HEK293 (cell line): ENCODE data around the gene BACH2.

ENCODE experiments used
- CTCF ChIA-PET: fragments of 350-600 bp; formaldehyde crosslinking; extraction: SDS; loops from one replicate; lab custom pipeline; 2021; ENCODE audit warnings: antibody characterized with exemption; lab: Yijun Ruan, JAX
- POLR2A ChIA-PET: fragments of 300-600 bp; formaldehyde crosslinking; extraction: SDS; loops from one replicate; lab custom pipeline; 2020; ENCODE audit warnings: antibody characterized with exemption, inconsistent platforms; lab: Yijun Ruan, JAX
- H3K27ac ChIP-seq: fragments of 200-500 bp; sonication (Bioruptor generic); 2 replicates; pipeline ENCODE4 v1.5.1; 2014; ENCODE audit warnings: low read depth, low read length, control low read depth, inconsistent platforms; ENCODE audit errors: extremely low read depth
- H3K36me3 ChIP-seq, 2 experiments: fragments of 200-500 bp in 1 of 2; sonication (Bioruptor generic) in 1 of 2; 1 replicate in 1 of 2; 2 replicates in 1 of 2; pipeline ENCODE4 v1.5.1; 2014 to 2017; ENCODE audit warnings: inconsistent platforms in 2 of 2, low read length in 2 of 2; ENCODE audit not compliant: control insufficient read depth in 2 of 2, insufficient read depth in 1 of 2
- H3K4me1 ChIP-seq: fragments of 200-500 bp; sonication (Bioruptor generic); 2 replicates; pipeline ENCODE4 v1.5.1; 2014; ENCODE audit warnings: mild to moderate bottlenecking, low read length, inconsistent platforms; ENCODE audit not compliant: control insufficient read depth, insufficient read depth
- H3K4me3 ChIP-seq: 2 replicates; pipeline ENCODE4 v1.5.1; 2011; ENCODE audit warnings: low read depth, mild to moderate bottlenecking, control low read depth, low read length, moderate library complexity
- H3K9me3 ChIP-seq: fragments of 200-500 bp; sonication (Bioruptor generic); 2 replicates; pipeline ENCODE4 v1.5.1; 2014; ENCODE audit warnings: low read depth, low read length, inconsistent platforms; ENCODE audit not compliant: control insufficient read depth, insufficient read depth
- HOXD13 ChIP-seq: sonication (generic); formaldehyde crosslinking; IDR thresholded peaks from 2 replicates; pipeline ENCODE4 v1.8.0; 2022; ENCODE audit warnings: missing genetic modification reagents, borderline replicate concordance
- INSM2 ChIP-seq: fragments of 450-650 bp; formaldehyde crosslinking; IDR thresholded peaks from 2 replicates; pipeline ENCODE4 v1.5.1; 2016; ENCODE audit warnings: missing biosample characterization, missing genetic modification characterization
- WT1 ChIP-seq: fragments of 450-650 bp; formaldehyde crosslinking; IDR thresholded peaks from 2 replicates; pipeline ENCODE4 v1.5.1; 2016; ENCODE audit warnings: missing biosample characterization, missing genetic modification characterization
- ZBTB1 ChIP-seq: fragments of 450-650 bp; formaldehyde crosslinking; IDR thresholded peaks from 2 replicates; pipeline ENCODE4 v1.5.1; 2016; ENCODE audit warnings: missing biosample characterization, missing genetic modification characterization
- ZBTB17 ChIP-seq: fragments of 450-650 bp; formaldehyde crosslinking; IDR thresholded peaks from 2 replicates; pipeline ENCODE4 v1.5.1; 2016; ENCODE audit warnings: missing biosample characterization, missing genetic modification characterization
- ZBTB48 ChIP-seq: fragments of 450-650 bp; formaldehyde crosslinking; IDR thresholded peaks from 2 replicates; pipeline ENCODE4 v1.5.1; 2016; ENCODE audit warnings: missing biosample characterization, missing genetic modification characterization
- ZBTB8A ChIP-seq: fragments of 450-650 bp; formaldehyde crosslinking; IDR thresholded peaks from 2 replicates; pipeline ENCODE4 v1.5.1; 2016; ENCODE audit warnings: missing biosample characterization, missing genetic modification characterization
- ZNF10 ChIP-seq: fragments of 450-650 bp; formaldehyde crosslinking; IDR thresholded peaks from 2 replicates; pipeline ENCODE4 v1.5.1; 2017; ENCODE audit warnings: missing biosample characterization, missing genetic modification characterization
- ZNF184 ChIP-seq: fragments of 450-650 bp; IDR thresholded peaks from 2 replicates; pipeline ENCODE4 v1.5.1; 2018; ENCODE audit warnings: missing biosample characterization, mild to moderate bottlenecking, missing genetic modification characterization
- ZNF202 ChIP-seq: fragments of 450-650 bp; formaldehyde crosslinking; IDR thresholded peaks from 2 replicates; pipeline ENCODE4 v1.5.1; 2016; ENCODE audit warnings: missing biosample characterization, missing genetic modification characterization, borderline replicate concordance
- ZNF324 ChIP-seq: fragments of 450-650 bp; formaldehyde crosslinking; IDR thresholded peaks from 2 replicates; pipeline ENCODE4 v1.5.1; 2016; ENCODE audit warnings: missing biosample characterization, missing genetic modification characterization
- ZNF335 ChIP-seq: fragments of 450-650 bp; formaldehyde crosslinking; conservative IDR thresholded peaks from 2 replicates; pipeline ENCODE4 v1.5.1; 2016; ENCODE audit warnings: missing biosample characterization, missing genetic modification characterization
- ZNF366 ChIP-seq: fragments of 450-650 bp; formaldehyde crosslinking; conservative IDR thresholded peaks from 2 replicates; pipeline ENCODE4 v1.5.1; 2016; ENCODE audit warnings: missing biosample characterization, missing genetic modification characterization
- ZNF391 ChIP-seq: fragments of 450-650 bp; formaldehyde crosslinking; IDR thresholded peaks from 2 replicates; pipeline ENCODE4 v1.5.1; 2016; ENCODE audit warnings: low read depth, missing biosample characterization, missing genetic modification characterization, borderline replicate concordance
- ZNF544 ChIP-seq: fragments of 450-650 bp; formaldehyde crosslinking; IDR thresholded peaks from 2 replicates; pipeline ENCODE4 v1.5.0; 2017; ENCODE audit warnings: missing biosample characterization, missing genetic modification characterization
- ZNF555 ChIP-seq: fragments of 450-650 bp; formaldehyde crosslinking; conservative IDR thresholded peaks from 2 replicates; pipeline ENCODE4 v1.5.1; 2017; ENCODE audit warnings: missing biosample characterization, mild to moderate bottlenecking, missing genetic modification characterization, inconsistent platforms
- ZNF571 ChIP-seq: fragments of 450-650 bp; formaldehyde crosslinking; IDR thresholded peaks from 2 replicates; pipeline ENCODE4 v1.5.0; 2017; ENCODE audit warnings: missing biosample characterization, missing genetic modification characterization
- ZNF626 ChIP-seq: fragments of 450-650 bp; sonication (Bioruptor Pico); formaldehyde crosslinking; IDR thresholded peaks from 2 replicates; pipeline ENCODE4 v1.5.1; 2018; ENCODE audit warnings: missing biosample characterization, missing genetic modification characterization, inconsistent platforms
- ZNF707 ChIP-seq: fragments of 450-650 bp; formaldehyde crosslinking; IDR thresholded peaks from 2 replicates; pipeline ENCODE4 v1.5.1; 2016; ENCODE audit warnings: missing biosample characterization, missing genetic modification characterization
- ZNF76 ChIP-seq: fragments of 450-650 bp; formaldehyde crosslinking; IDR thresholded peaks from 2 replicates; pipeline ENCODE4; 2016; ENCODE audit warnings: low read depth, missing biosample characterization, missing genetic modification characterization, borderline replicate concordance
- TF ChIP-seq, protein P1 (sequence below): fragments of 450-650 bp; formaldehyde crosslinking; IDR thresholded peaks from 2 replicates; pipeline ENCODE4; 2016; ENCODE audit warnings: missing biosample characterization, missing genetic modification characterization
- TF ChIP-seq, protein P2 (sequence below): fragments of 450-650 bp; formaldehyde crosslinking; IDR thresholded peaks from 2 replicates; pipeline ENCODE4 v1.5.1; 2017; ENCODE audit warnings: missing biosample characterization, missing genetic modification characterization
- TF ChIP-seq, protein P3 (sequence below): fragments of 450-650 bp; formaldehyde crosslinking; IDR thresholded peaks from 2 replicates; pipeline ENCODE4 v1.5.1; 2016; ENCODE audit warnings: missing biosample characterization, missing genetic modification characterization

BACH2 gene

GRCh38 chr6:89951574-89952104 lies 345.0 kb downstream of the BACH2 start:
- POLR2A ChIA-PET: no interaction called here
- no peak overlapping the region for H3K4me3 ChIP-seq
- CTCF ChIA-PET: interaction anchor here (1.6 kb wide), 1 partner anchor 11 kb away, joined by 6 read pairs; no protein-coding TSS in a partner anchor
- TF ChIP-seq, protein P1, sequence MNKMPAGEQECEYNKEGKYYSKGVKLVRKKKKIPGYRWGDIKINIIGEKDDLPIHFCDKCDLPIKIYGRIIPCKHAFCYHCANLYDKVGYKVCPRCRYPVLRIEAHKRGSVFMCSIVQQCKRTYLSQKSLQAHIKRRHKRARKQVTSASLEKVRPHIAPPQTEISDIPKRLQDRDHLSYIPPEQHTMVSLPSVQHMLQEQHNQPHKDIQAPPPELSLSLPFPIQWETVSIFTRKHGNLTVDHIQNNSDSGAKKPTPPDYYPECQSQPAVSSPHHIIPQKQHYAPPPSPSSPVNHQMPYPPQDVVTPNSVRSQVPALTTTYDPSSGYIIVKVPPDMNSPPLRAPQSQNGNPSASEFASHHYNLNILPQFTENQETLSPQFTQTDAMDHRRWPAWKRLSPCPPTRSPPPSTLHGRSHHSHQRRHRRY: no peak
- TF ChIP-seq ZBTB48 (tag by site-specific recombination): no peak
- TF ChIP-seq ZNF335 (tag by site-specific recombination): no peak
- no peak for TF ChIP-seq ZNF544 (tag by site-specific recombination)
- TF ChIP-seq, protein P2, sequence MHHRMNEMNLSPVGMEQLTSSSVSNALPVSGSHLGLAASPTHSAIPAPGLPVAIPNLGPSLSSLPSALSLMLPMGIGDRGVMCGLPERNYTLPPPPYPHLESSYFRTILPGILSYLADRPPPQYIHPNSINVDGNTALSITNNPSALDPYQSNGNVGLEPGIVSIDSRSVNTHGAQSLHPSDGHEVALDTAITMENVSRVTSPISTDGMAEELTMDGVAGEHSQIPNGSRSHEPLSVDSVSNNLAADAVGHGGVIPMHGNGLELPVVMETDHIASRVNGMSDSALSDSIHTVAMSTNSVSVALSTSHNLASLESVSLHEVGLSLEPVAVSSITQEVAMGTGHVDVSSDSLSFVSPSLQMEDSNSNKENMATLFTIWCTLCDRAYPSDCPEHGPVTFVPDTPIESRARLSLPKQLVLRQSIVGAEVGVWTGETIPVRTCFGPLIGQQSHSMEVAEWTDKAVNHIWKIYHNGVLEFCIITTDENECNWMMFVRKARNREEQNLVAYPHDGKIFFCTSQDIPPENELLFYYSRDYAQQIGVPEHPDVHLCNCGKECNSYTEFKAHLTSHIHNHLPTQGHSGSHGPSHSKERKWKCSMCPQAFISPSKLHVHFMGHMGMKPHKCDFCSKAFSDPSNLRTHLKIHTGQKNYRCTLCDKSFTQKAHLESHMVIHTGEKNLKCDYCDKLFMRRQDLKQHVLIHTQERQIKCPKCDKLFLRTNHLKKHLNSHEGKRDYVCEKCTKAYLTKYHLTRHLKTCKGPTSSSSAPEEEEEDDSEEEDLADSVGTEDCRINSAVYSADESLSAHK (tag by site-specific recombination): no peak
- no peak for TF ChIP-seq ZNF555 (tag by site-specific recombination)
- no peak for TF ChIP-seq ZBTB8A (tag by site-specific recombination)
- TF ChIP-seq ZNF626 (tag by site-specific recombination): no peak
- no peak overlapping the region for H3K27ac ChIP-seq
- no peaks in the 10 kb centered on the region for H3K9me3 ChIP-seq
- no peaks in the 10 kb centered on the region for H3K4me1 ChIP-seq
- H3K36me3 ChIP-seq: peaks cover 0 to 17% of the 10 kb centered on the region in 2 experiments; a peak in 1 of 3 replicates

DNA sequence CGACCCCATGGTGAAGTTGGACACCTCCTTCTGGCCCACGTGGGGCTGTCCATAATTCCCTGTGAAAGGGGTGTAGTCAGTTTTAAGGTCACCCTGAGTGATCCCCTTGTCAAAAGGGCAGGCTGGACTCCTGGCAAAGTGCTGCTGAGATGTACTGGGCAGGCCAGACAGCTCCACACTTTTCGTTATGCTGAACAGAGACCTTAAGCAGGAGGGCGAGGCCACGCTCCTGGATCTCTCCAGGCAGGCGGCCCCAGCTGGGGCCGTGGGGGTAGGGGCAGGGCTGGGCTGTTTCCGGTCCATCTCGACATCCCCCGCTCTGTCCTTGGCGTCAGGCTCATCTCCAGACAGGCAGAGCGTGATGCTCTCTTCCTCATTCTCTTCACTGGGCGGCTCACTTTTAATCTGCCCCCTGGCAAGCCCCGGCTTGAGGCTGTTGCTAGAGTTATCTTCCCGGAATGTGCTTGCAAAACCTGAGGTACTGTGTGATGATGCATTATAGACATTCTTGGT lies 345.7 kb downstream of the BACH2 start:
- TF ChIP-seq ZBTB1 (tag by site-specific recombination) (no peak), INSM2 (tag by site-specific recombination) (no peak), ZNF707 (no peak), ZNF76 (tag by site-specific recombination) (no peak)
- POLR2A ChIA-PET: no interaction called here
- H3K4me1 ChIP-seq: no peaks in the 10 kb centered on the region
- no peak overlapping the region for H3K27ac ChIP-seq
- H3K36me3 ChIP-seq: peaks cover 0 to 17% of the 10 kb centered on the region in 2 experiments; a peak in 1 of 3 replicates
- H3K4me3 ChIP-seq: no peak overlapping the region
- CTCF ChIA-PET: interaction anchor here (1.6 kb wide), 1 partner anchor 10 kb away, joined by 6 read pairs; no protein-coding TSS in a partner anchor
- no peaks in the 10 kb centered on the region for H3K9me3 ChIP-seq

- no peaks in the 10 kb centered on the region for H3K9me3 ChIP-seq
- ChIA-PET CTCF (interaction anchor here (1.6 to 3.1 kb wide), 2 partner anchors 10 to 529 kb away, joined by 6 to 15 read pairs; no protein-coding TSS in a partner anchor), POLR2A (no interaction called here)
- TF ChIP-seq HOXD13 (CRISPR knock-in tag) (no peak), ZNF391 (tag by site-specific recombination) (no peak), WT1 (no peak), ZBTB8A (tag by site-specific recombination) (no peak), ZNF324 (tag by site-specific recombination) (no peak), ZNF10 (tag by site-specific recombination) (no peak), ZNF202 (no peak), ZNF366 (tag by site-specific recombination) (no peak), ZNF184 (tag by site-specific recombination) (no peak), ZBTB17 (tag by site-specific recombination) (no peak), ZNF571 (tag by site-specific recombination) (no peak)
- TF ChIP-seq, protein P3, sequence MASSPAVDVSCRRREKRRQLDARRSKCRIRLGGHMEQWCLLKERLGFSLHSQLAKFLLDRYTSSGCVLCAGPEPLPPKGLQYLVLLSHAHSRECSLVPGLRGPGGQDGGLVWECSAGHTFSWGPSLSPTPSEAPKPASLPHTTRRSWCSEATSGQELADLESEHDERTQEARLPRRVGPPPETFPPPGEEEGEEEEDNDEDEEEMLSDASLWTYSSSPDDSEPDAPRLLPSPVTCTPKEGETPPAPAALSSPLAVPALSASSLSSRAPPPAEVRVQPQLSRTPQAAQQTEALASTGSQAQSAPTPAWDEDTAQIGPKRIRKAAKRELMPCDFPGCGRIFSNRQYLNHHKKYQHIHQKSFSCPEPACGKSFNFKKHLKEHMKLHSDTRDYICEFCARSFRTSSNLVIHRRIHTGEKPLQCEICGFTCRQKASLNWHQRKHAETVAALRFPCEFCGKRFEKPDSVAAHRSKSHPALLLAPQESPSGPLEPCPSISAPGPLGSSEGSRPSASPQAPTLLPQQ (tag by site-specific recombination): no peak
- TF ChIP-seq, all 188 proteins: peak for 0
- peaks cover 0 to 17% of the 10 kb centered on the region in 2 experiments; a peak in 1 of 3 replicates for H3K36me3 ChIP-seq
- H3K4me3 ChIP-seq: no peak overlapping the region
- no peak overlapping the region for H3K27ac ChIP-seq
- H3K4me1 ChIP-seq: no peaks in the 10 kb centered on the region
These were observed 346.2 kb downstream of the BACH2 start for GRCh38 chr6:89950446-89950845.
